Measurements from ENCODE around the gene RFPL1.

The RFPL1 gene

DNA sequence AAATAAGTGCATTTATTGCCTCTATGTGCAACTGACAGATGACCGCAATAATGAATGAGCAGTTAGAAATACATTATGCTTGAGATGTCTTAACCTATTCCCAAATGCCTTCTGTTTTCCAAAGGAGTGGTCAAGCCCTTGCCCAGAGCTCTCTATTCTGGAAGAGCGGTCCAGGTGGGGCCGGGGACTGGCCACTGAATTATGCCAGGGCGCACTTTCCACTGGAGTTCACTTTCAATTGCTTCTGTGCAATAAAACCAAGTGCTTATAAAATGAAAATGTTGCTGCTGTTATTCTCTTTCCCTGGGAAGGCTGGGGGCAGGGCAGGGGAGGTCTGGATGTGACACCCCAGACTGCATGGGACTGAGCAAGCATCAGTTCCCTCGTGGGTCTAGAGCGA is 52.6 kb downstream of the RFPL1 start:
- H3K4me3 ChIP-seq (ENCODE audit: low read depth, low read length), result no peak overlapping the region
- TF ChIP-seq, protein P1, sequence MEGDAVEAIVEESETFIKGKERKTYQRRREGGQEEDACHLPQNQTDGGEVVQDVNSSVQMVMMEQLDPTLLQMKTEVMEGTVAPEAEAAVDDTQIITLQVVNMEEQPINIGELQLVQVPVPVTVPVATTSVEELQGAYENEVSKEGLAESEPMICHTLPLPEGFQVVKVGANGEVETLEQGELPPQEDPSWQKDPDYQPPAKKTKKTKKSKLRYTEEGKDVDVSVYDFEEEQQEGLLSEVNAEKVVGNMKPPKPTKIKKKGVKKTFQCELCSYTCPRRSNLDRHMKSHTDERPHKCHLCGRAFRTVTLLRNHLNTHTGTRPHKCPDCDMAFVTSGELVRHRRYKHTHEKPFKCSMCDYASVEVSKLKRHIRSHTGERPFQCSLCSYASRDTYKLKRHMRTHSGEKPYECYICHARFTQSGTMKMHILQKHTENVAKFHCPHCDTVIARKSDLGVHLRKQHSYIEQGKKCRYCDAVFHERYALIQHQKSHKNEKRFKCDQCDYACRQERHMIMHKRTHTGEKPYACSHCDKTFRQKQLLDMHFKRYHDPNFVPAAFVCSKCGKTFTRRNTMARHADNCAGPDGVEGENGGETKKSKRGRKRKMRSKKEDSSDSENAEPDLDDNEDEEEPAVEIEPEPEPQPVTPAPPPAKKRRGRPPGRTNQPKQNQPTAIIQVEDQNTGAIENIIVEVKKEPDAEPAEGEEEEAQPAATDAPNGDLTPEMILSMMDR (IDR thresholded peaks at IDR 0.05; ENCODE audit: low read depth, low read length, missing control alignments), result no peak
- no peak for DNase-seq (ENCODE audit: low read depth)
